Stomach smooth muscle (tissue), 2 donors: ENCODE measurements around the gene NEMP2.

Experiments used
- H3K27ac ChIP-seq: one replicate; pipeline ENCODE4 v1.7.0; 2013; ENCODE audit warnings: mild to moderate bottlenecking, low read length, inconsistent platforms
- H3K27me3 ChIP-seq, 2 donors: one replicate each; pipeline ENCODE4 v1.7.0; 2013; ENCODE audit warnings: low read length in 2 of 2; ENCODE audit not compliant: insufficient read depth in 2 of 2, control insufficient read depth in 1 of 2
- H3K36me3 ChIP-seq, 2 donors: one replicate each; pipeline ENCODE4 v1.7.0; 2013; ENCODE audit warnings: low read length in 2 of 2; ENCODE audit not compliant: control insufficient read depth in 2 of 2, insufficient read depth in 2 of 2
- H3K4me1 ChIP-seq: one replicate; pipeline ENCODE4 v1.7.0; 2013; ENCODE audit warnings: low read length; ENCODE audit not compliant: control insufficient read depth, insufficient read depth
- H3K4me3 ChIP-seq, 2 donors: one replicate each; pipeline ENCODE4 v1.7.0; 2013; ENCODE audit warnings: low read length in 2 of 2
- H3K9ac ChIP-seq, 2 donors: one replicate each; pipeline ENCODE4 v1.7.0; 2013; ENCODE audit warnings: low read length in 2 of 2, mild to moderate bottlenecking in 1 of 2
- H3K9me3 ChIP-seq, 2 donors: one replicate each; pipeline ENCODE4 v1.7.0; 2013; ENCODE audit warnings: low read length in 2 of 2; ENCODE audit not compliant: control insufficient read depth in 2 of 2
- donor health status: healthy.
- donor health status: Pancreatic carcinoma.

Gene NEMP2

GRCh38 chr2:190489475-190489874 is 45.0 kb downstream of the NEMP2 start:
- no peaks in the 10 kb centered on the region for H3K9me3 ChIP-seq
- H3K36me3 ChIP-seq: peaks cover 8 to 9% of the 10 kb centered on the region in 2 donors
- H3K27me3 ChIP-seq: no peaks in the 10 kb centered on the region
- H3K27ac ChIP-seq: no peak overlapping the region
- no peak overlapping the region for H3K4me3 ChIP-seq
- peaks cover 5% of the 10 kb centered on the region for H3K4me1 ChIP-seq
- no peak overlapping the region for H3K9ac ChIP-seq

GRCh38 chr2:190488516-190489233 is 45.8 kb downstream of the NEMP2 start:
- Histone ChIP-seq H3K4me1 (peaks cover 5% of the 10 kb centered on the region), H3K4me3 (no peak overlapping the region), H3K9me3 (no peaks in the 10 kb centered on the region), H3K27me3 (no peaks in the 10 kb centered on the region), H3K27ac (no peak overlapping the region), H3K36me3 (peaks cover 8 to 9% of the 10 kb centered on the region in 2 donors), H3K9ac (no peak overlapping the region)

GRCh38 chr2:190486037-190486623 is 48.4 kb downstream of the NEMP2 start:
- H3K9ac ChIP-seq: no peak overlapping the region
- no peaks in the 10 kb centered on the region for H3K27me3 ChIP-seq

GRCh38 chr2:190482451-190482850 is 52.1 kb downstream of the NEMP2 start:
- H3K4me1 ChIP-seq: peaks cover 22% of the 10 kb centered on the region
- H3K36me3 ChIP-seq: no peaks in the 10 kb centered on the region
- no peaks in the 10 kb centered on the region for H3K9me3 ChIP-seq
- no peaks in the 10 kb centered on the region for H3K27me3 ChIP-seq
- no peak overlapping the region for H3K9ac ChIP-seq
- no peak overlapping the region for H3K27ac ChIP-seq
- H3K4me3 ChIP-seq: no peak overlapping the region

More at GRCh38 chr2:190486037-190486623, 48.4 kb downstream of the NEMP2 start:
- Histone ChIP-seq H3K9me3 (no peaks in the 10 kb centered on the region), H3K27ac (no peak overlapping the region), H3K36me3 (peaks cover 8 to 9% of the 10 kb centered on the region in 2 donors), H3K4me1 (peaks cover 5% of the 10 kb centered on the region), H3K4me3 (no peak overlapping the region)

- peaks cover 19% of the 10 kb centered on the region for H3K4me1 ChIP-seq
- no peaks in the 10 kb centered on the region for H3K9me3 ChIP-seq
- no peaks in the 10 kb centered on the region for H3K27me3 ChIP-seq
- no peaks in the 10 kb centered on the region for H3K36me3 ChIP-seq
- H3K27ac ChIP-seq: peak overlapping the region; percentile 4
- H3K9ac ChIP-seq: no peak overlapping the region
- H3K4me3 ChIP-seq: no peak overlapping the region
These were observed 53.2 kb downstream of the NEMP2 start for GRCh38 chr2:190481339-190481738.

GRCh38 chr2:190478572-190479195 is 55.8 kb downstream of the NEMP2 start:
- H3K27ac ChIP-seq: peak overlapping the region; percentile 66
- peak overlapping the region; percentile 2 to 6 for H3K9ac ChIP-seq
- no peaks in the 10 kb centered on the region for H3K9me3 ChIP-seq
- H3K4me3 ChIP-seq: peak overlapping the region; percentile 45 to 56
- no peaks in the 10 kb centered on the region for H3K36me3 ChIP-seq
- H3K27me3 ChIP-seq: no peaks in the 10 kb centered on the region
- peaks cover 17% of the 10 kb centered on the region for H3K4me1 ChIP-seq

GRCh38 chr2:190477661-190478454 is 56.7 kb downstream of the NEMP2 start:
- H3K9ac ChIP-seq: peak overlapping the region; percentile 2 to 37
- H3K27ac ChIP-seq: peak overlapping the region; percentile 66
- no peaks in the 10 kb centered on the region for H3K9me3 ChIP-seq
- H3K4me1 ChIP-seq: peaks cover 17% of the 10 kb centered on the region
- H3K36me3 ChIP-seq: no peaks in the 10 kb centered on the region
- peak overlapping the region; percentile 45 to 56 for H3K4me3 ChIP-seq
- no peaks in the 10 kb centered on the region for H3K27me3 ChIP-seq

- Histone ChIP-seq H3K9ac (no peak overlapping the region), H3K27me3 (no peaks in the 10 kb centered on the region), H3K4me3 (no peak overlapping the region), H3K27ac (peak overlapping the region; percentile 25), H3K4me1 (peaks cover 28% of the 10 kb centered on the region), H3K36me3 (no peaks in the 10 kb centered on the region), H3K9me3 (no peaks in the 10 kb centered on the region)
These were observed 64.2 kb downstream of the NEMP2 start for GRCh38 chr2:190470256-190470826.

GRCh38 chr2:190469771-190470170 is 64.8 kb downstream of the NEMP2 start:
- H3K4me3 ChIP-seq: no peak overlapping the region
- no peaks in the 10 kb centered on the region for H3K36me3 ChIP-seq
- H3K9me3 ChIP-seq: no peaks in the 10 kb centered on the region
- H3K4me1 ChIP-seq: peaks cover 28% of the 10 kb centered on the region
- peak overlapping the region in 1 of 2 donors; percentile 20 for H3K9ac ChIP-seq
- peak overlapping the region; percentile 68 for H3K27ac ChIP-seq
- no peaks in the 10 kb centered on the region for H3K27me3 ChIP-seq
